A549 (cell line): ENCODE results near the gene FAM187B. TPM values are rescaled to one million over a fixed set of nuclear protein-coding genes. Genes with fewer than 3 reads are reported as not detected.
"Not testable (repeated sequence)": the region's sequence is repeated elsewhere in the genome, so short reads cannot be mapped to it uniquely, and the experiment has no call there.

ENCODE experiments used
- ATAC-seq, 2 experiments: fragments of 200-7000 bp in 1 of 2; fragments of >200 bp in 1 of 2; cut with Nextera tagmentation in 1 of 2; cut with Tn5 transposase in 1 of 2; 3 replicates each; pipeline versions ENCODE4 v1.8.0 to v1.9.1; 2018 to 2020; ENCODE audit warnings: mild to moderate bottlenecking in 1 of 2, moderate library complexity in 1 of 2
- CTCF ChIA-PET: fragments of 300-600 bp; sonication (Branson Sonifier 250); formaldehyde crosslinking; extraction: SDS; loops from one replicate; lab custom pipeline; 2021; ENCODE audit warnings: antibody characterized with exemption, inconsistent platforms; lab: Yijun Ruan, JAX
- POLR2A ChIA-PET: fragments of 350-600 bp; formaldehyde crosslinking; extraction: SDS; loops from one replicate; lab custom pipeline; 2021; ENCODE audit warnings: antibody characterized with exemption, inconsistent platforms; lab: Yijun Ruan, JAX
- DNase-seq, 2 experiments: peaks; one replicate each; pipeline versions ENCODE4 v3.0.0 to v3.0.0-alpha.2; 2011 to 2016; ENCODE audit warnings: low read depth in 1 of 2, low spot score in 1 of 2
- FAIRE-seq: peaks from 2 replicates; lab custom pipeline; 2011; peaks lifted over from hg19 to GRCh38; lab: Jason Lieb, UNC
- H3K27ac ChIP-seq, 2 experiments: fragments of >200 bp; sonication (Bioruptor Twin); formaldehyde crosslinking; 3 replicates each; pipeline ENCODE4 v1.5.1; 2016 to 2017
- H3K4me1 ChIP-seq: fragments of >200 bp; sonication (Bioruptor Twin); formaldehyde crosslinking; 3 replicates; pipeline ENCODE4 v1.6.1; 2016
- H3K4me2 ChIP-seq: fragments of >200 bp; sonication (Bioruptor Twin); formaldehyde crosslinking; 3 replicates; pipeline ENCODE4 v1.6.1; 2016
- H3K4me3 ChIP-seq: fragments of >200 bp; sonication (Bioruptor Twin); formaldehyde crosslinking; 3 replicates; pipeline ENCODE4 v1.5.1; 2016
- H3K9me3 ChIP-seq: fragments of >200 bp; sonication (Bioruptor Twin); formaldehyde crosslinking; 3 replicates; pipeline ENCODE4 v1.6.1; 2016
- BCL3 ChIP-seq: fragments of >200 bp; sonication (Bioruptor Twin); formaldehyde crosslinking; IDR thresholded peaks from 3 replicates; pipeline ENCODE4 v1.6.1; 2016
- CHD2 ChIP-seq: fragments of 150-350 bp; IDR thresholded peaks from 2 replicates; pipeline ENCODE4 v1.6.1; 2014; ENCODE audit warnings: low read length; ENCODE audit not compliant: partially characterized antibody
- CHD4 ChIP-seq: fragments of 200-600 bp; sonication (generic); IDR thresholded peaks from 2 replicates; pipeline ENCODE4 v1.6.1; 2016; ENCODE audit warnings: antibody characterized with exemption, mild to moderate bottlenecking, borderline replicate concordance
- E2F6 ChIP-seq: IDR thresholded peaks from 2 replicates; pipeline ENCODE4 v1.6.1; 2012; ENCODE audit warnings: low read depth, borderline replicate concordance
- EHMT2 ChIP-seq: fragments of 200-600 bp; sonication (generic); IDR thresholded peaks from 2 replicates; pipeline ENCODE4 v1.6.1; 2016; ENCODE audit warnings: antibody characterized with exemption, low read depth, mild to moderate bottlenecking, moderate library complexity
- ELK1 ChIP-seq: fragments of 150-350 bp; IDR thresholded peaks from 2 replicates; pipeline ENCODE4 v1.6.1; 2014; ENCODE audit warnings: low read depth, mild to moderate bottlenecking, low read length
- HES2 ChIP-seq: fragments of >200 bp; sonication (Bioruptor Twin); formaldehyde crosslinking; IDR thresholded peaks from 2 replicates; pipeline ENCODE4 v1.6.1; 2016
- HEYL ChIP-seq: fragments of 250-450 bp; sonication (Bioruptor Pico); IDR thresholded peaks from 2 replicates; pipeline ENCODE4 v1.8.0; 2021; ENCODE audit warnings: mild to moderate bottlenecking, moderate library complexity
- JUN ChIP-seq, 2 experiments: fragments of >200 bp; sonication (Bioruptor Twin); formaldehyde crosslinking; IDR thresholded peaks; 2 replicates in 1 of 2; 3 replicates in 1 of 2; pipeline ENCODE4 v1.6.1; 2016 to 2017
- KDM5A ChIP-seq: fragments of 200-600 bp; sonication (generic); IDR thresholded peaks from 2 replicates; pipeline ENCODE4 v1.6.1; 2016; ENCODE audit warnings: antibody characterized with exemption, mild to moderate bottlenecking
- NPAS2 ChIP-seq: fragments of 250-450 bp; sonication (Bioruptor Pico); IDR thresholded peaks from 2 replicates; pipeline ENCODE4 v1.8.0; 2022; ENCODE audit warnings: mild to moderate bottlenecking, moderate library complexity, borderline replicate concordance
- NR3C1 ChIP-seq: fragments of >200 bp; sonication (Bioruptor Twin); formaldehyde crosslinking; IDR thresholded peaks from 3 replicates; pipeline ENCODE4 v1.6.1; 2017
- PHF8 ChIP-seq: fragments of 200-600 bp; sonication (generic); IDR thresholded peaks from 2 replicates; pipeline ENCODE4 v1.6.1; 2016; ENCODE audit warnings: low read depth, mild to moderate bottlenecking, antibody characterized with exemption, moderate library complexity, borderline replicate concordance
- REST ChIP-seq: fragments of 200-600 bp; sonication (generic); IDR thresholded peaks from 2 replicates; pipeline ENCODE4 v1.6.1; 2016; ENCODE audit warnings: antibody characterized with exemption, mild to moderate bottlenecking, moderate library complexity
- TFCP2L1 ChIP-seq: fragments of 250-450 bp; sonication (Bioruptor Pico); IDR thresholded peaks from 2 replicates; pipeline ENCODE4 v1.5.0; 2021; ENCODE audit warnings: mild to moderate bottlenecking
- USF2 ChIP-seq: fragments of 450-650 bp; IDR thresholded peaks from 2 replicates; pipeline ENCODE4 v1.6.1; 2014; ENCODE audit warnings: antibody characterized with exemption
- ZFP36 ChIP-seq: fragments of 450-650 bp; IDR thresholded peaks from 2 replicates; pipeline ENCODE4 v1.6.1; 2014; ENCODE audit warnings: borderline replicate concordance; ENCODE audit not compliant: partially characterized antibody
- WGBS: methylation state at CpG from one replicate; pipeline ENCODE4 v1.1.6; 2017; ENCODE audit errors: missing lambda C conversion rate; 5-methylcytosine and 5-hydroxymethylcytosine counted together
- polyA plus RNA-seq, 4 experiments: library from polyadenylated mRNA; depleted of rRNA in 3 of 4; stranded (reverse); fragments of >200 nt; fragmentation: RNase III in 1 of 4; extraction: RNeasy Plus Mini Kit Qiagen cat#74134 plus additional on column Dnase treatment in 1 of 4; gene quantifications; 2 replicates in 3 of 4; 3 replicates in 1 of 4; pipeline ENCODE4 v1.2.3, GENCODE V29; 2011 to 2017

Gene FAM187B
- polyA plus RNA-seq, 2 of the 4 experiments (the other 2 are of a cell fraction) = not detected

- Histone ChIP-seq H3K27ac (no peak overlapping the region), H3K9me3 (peaks cover 47% of the 10 kb centered on the region), H3K4me3 (no peak overlapping the region), H3K4me2 (no peak overlapping the region), H3K4me1 (no peaks in the 10 kb centered on the region)
- ChIA-PET POLR2A (no interaction called here), CTCF (interaction anchor here (0.6 to 1.6 kb wide), 3 partner anchors 29 to 105 kb away, joined by 3 to 4 read pairs (median 4); partner anchors contain the start of genes LGI4 and USF2)
- DNase-seq (no peak), FAIRE-seq (peak; percentile 95), ATAC-seq (no peak)
- TF ChIP-seq ZFP36 (no peak), NPAS2 (no peak), HEYL (CRISPR knock-in tag) (no peak), CHD2 (no peak), BCL3 (no peak), KDM5A (no peak), NR3C1 (no peak), EHMT2 (no peak), JUN (IDR thresholded peaks at IDR 0.05) (no peak), PHF8 (no peak), TFCP2L1 (CRISPR knock-in tag) (no peak), REST (no peak), HES2 (no peak), E2F6 (no peak), ELK1 (no peak), CHD4 (no peak), USF2 (no peak)
- 32% methylated on average over 1 of the region's 1 CpG for WGBS
Measured at GRCh38 chr19:35240327-35240726, 11.8 kb upstream of the FAM187B start.

- ATAC-seq, CTCF ChIA-PET, POLR2A ChIA-PET, H3K27ac ChIP-seq, H3K4me1 ChIP-seq, H3K4me3 ChIP-seq, DNase-seq, H3K4me2 ChIP-seq: not testable (repeated sequence)
- WGBS = 0% methylated on average over 1 of the region's 1 CpG
- peaks cover 51% of the 10 kb centered on the region for H3K9me3 ChIP-seq
- peak; percentile 98 for FAIRE-seq
Measured at GRCh38 chr19:35239597-35239996, 11.1 kb upstream of the FAM187B start.
